ENCODE results near the gene ZDHHC14.

ZDHHC14 gene

DNA sequence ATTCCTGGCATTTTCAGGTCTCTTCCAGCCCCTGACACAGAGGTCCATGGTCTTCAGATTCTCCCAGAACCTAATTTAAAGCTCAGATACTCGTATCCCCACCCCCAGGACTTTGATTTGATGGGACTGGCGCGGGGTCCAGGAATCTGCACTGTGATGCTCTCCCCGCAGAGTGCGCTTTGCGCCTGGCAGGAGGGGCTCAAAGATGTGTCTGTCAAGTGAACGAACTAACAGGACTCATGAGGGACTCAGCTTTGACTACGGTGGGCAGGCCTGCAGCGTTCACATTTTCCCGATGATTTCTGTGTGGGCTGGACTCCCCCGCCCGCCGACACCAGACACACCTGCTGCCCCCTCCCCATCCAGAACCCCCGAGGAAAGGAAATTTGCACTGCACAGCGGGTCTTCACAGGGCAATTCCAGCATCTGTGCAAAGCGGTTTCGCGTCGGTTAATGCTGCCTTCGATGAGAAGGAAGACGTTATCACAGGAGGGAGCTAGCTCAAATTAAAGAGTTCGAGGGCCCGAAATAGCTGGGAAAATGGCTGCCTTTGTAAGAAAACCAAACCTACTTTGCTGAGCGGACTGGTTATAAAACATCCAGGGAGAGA lies 90.2 kb downstream of the ZDHHC14 start:
- DNase-seq, result no peak

DNA sequence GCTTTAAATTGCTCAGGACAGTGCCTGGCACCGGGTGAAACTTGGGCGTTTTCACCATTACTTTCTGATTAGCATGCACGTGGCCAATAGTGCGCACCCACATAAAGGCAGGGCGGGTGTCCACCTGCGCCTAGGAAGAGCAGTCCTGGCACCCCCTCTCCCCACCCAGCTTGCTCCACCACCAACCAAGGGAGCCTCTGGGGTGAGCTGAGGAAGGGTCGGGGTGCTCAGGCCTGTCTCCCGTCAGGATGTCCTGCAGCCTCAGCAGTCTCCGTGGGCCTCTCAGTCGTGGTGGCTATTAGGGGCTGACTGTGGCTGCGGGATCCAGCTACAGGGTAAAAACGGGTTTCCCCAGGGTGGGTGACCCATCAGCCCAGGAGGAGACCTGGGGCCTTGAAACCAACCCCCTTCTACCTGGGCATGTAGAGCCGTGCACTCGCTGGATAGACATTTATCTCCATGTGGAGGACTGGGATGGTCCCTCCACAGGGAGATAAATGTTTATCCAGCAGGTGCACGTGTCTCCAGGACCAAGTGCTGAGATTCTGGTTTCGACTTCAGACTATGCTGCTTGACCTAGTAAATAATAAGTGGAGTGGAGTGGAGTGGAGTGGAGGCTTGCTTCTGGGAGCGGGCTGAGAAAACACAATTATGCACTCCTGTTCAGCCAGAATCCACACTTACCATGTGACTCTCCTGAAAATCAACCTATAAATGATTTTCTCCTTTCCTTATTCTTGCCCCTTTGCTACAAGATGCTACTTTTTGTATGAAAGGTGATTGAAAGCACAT lies 91.1 kb downstream of the ZDHHC14 start:
- no peak for DNase-seq

DNA sequence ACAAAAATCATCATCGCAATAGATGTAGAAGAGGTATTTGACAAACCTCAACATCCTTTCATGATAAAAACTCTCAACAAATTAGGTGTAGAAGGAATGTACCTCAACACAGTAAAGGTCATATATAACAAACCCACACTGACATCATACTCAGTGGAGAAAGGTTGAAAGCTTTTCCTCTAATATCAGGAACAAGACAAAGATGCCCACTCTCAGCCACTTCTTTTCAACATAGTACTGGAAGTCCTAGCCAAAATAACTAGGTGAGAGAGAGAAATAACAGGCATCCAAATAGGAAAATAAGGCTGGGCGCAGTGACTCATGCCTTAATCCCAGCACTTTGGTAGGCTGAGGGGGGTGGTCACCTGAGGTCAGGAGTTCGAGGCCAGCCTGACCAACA lies 95.8 kb downstream of the ZDHHC14 start:
- no peak for DNase-seq

GRCh38 chr6:157478926-157479325 lies 97.9 kb downstream of the ZDHHC14 start:
- DNase-seq, result no peak

GRCh38 chr6:157479464-157480303 lies 98.7 kb downstream of the ZDHHC14 start:
- no peak for DNase-seq

- no peak for DNase-seq
These were observed 100.3 kb downstream of the ZDHHC14 start for GRCh38 chr6:157481189-157481864.

- no peak for DNase-seq
These were observed 100.9 kb downstream of the ZDHHC14 start for GRCh38 chr6:157481865-157482249.

DNA sequence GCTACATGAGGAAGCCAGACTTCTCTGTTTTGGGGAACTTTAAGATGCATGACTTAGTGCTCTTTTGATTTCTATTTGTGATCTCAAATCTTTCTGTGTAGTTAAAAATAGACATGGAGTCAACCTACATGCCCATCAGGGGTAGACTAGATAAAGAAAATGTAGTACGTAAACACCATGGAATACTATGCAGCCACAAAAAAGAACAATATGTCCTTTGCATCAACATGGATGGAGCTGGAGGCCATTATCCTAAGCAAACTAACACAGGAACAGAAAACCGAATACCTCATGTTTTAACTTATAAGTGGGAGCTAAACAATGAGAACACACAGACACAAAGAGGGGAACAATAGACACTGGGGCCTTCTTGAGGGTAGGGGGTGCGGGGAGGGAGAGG lies 102.8 kb downstream of the ZDHHC14 start:
- DNase-seq, result no peak

GRCh38 chr6:157484181-157484580 lies 103.2 kb downstream of the ZDHHC14 start:
- DNase-seq, result no peak

DNA sequence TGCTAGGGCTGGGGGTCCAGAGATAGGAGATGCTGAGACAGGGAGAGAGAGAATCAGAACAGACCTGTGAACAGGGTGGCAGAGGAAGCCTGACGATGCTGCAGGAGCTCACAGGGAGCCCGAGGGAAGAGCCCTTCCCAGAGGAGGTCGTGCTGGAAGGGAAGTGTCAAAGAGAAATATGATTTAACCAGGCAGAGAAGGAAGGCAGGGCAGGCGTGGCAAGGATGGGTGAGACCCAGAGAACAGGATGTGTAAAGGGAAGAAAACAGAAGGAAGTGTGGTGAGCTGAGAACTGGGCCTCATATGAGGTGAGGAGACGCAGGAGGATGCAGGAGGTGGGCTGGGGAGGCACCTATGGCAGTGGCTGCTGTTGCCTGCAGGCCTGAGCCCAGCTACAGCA lies 105.6 kb downstream of the ZDHHC14 start:
- DNase-seq, result no peak

DNA sequence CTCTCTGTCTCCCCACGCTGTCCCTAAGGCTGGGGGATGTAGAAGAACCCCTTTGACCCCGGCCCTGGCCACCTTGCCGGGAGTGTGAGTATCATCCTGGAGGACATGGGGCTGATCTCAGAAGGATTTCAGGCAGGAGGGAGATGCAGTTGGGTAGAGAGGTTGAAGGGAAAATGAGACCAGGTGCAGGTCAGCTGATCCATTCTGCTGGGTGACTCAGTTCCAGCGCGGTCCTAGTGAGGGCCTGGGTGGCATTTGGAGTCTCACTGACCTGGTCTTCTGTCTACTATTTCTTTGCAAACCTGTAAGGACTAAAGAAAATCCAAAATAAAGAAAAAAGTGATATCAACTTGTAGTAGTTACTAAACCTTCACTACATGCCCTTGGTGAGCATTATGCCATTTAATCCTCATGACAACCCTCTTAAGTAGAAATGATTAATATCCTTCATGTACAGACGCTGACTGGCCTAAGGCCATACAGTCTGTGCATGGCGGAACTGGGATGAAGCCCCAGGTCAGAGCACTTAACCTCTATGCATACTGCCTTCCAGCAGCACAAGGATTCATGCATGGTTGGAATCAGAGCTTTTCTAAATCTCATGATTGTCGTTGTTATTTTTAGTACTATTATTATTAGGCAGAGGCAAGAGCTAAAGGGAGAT lies 106.3 kb downstream of the ZDHHC14 start:
- DNase-seq, result no peak

DNA sequence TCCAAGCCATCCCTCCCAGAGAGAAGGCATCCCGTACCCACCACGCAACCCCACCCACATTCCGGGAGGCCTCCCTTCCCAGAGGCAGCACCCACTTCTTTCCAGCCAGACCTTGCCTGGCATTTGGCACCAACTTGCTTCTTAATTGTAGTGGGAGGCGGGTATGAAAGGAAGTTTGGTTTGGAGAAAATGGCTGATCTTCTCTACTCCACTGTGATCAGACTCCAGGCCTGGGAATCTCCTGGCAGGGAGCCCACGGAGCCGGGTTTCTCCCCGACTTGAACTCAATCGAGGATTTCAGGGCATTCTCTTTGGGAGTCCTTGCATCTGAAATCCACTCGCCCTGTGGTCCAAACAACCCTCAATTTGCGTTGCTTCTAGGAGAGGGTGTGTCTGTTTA lies 107.1 kb downstream of the ZDHHC14 start:
- no peak for DNase-seq

DNA sequence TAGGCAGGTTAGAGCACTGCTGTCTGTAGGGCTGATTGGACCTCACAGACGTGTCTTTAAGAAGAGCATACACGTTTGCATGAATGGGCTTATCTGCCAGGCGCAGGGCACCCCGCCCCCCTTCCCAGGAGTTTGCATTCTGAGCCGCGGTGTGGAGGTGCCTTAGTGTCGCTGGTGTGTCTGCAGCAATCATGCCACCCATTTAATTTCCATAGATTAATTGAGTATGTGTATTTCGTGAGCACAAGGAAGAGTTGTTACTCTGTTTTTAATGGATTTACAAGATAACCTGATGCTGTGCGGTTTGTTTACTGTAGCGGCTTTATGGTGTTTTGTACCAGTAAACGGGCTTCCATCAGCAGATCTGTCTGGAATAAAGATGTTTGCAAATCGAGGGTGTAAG lies 107.7 kb downstream of the ZDHHC14 start:
- no peak for DNase-seq

DNA sequence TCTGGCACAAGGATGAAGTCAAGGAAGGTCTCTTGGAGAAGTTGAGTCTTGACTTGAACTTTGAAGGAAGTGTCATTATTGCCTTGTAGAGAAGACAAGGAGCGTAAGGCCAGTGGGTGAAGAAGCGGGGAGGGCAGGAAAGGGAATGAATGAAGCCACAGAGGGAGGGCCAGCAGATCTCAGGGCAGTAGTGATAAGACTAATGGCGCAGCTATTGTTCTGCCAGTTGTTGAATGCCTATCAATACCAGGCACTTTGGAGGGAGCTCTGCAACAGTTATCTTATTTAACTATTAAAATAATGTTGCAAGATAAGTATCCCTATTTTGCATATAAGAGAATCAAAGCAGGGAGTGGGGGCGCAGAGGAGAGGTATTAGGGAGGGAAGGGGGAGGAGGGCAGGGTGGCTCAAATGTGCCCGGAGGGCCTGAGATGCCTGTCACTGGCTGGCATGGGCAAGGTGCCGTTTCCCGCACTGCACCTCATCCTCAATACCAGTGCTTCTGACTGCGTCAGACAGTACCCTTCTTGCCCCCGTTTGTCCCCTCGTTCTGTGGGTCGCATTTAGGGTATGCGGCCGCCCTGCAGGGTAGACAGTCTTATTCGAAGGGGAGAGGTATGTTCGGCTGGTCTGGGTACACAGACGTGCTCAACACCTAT lies 109.8 kb downstream of the ZDHHC14 start:
- no peak for DNase-seq

GRCh38 chr6:157491571-157492232 lies 110.7 kb downstream of the ZDHHC14 start:
- no peak for DNase-seq

DNA sequence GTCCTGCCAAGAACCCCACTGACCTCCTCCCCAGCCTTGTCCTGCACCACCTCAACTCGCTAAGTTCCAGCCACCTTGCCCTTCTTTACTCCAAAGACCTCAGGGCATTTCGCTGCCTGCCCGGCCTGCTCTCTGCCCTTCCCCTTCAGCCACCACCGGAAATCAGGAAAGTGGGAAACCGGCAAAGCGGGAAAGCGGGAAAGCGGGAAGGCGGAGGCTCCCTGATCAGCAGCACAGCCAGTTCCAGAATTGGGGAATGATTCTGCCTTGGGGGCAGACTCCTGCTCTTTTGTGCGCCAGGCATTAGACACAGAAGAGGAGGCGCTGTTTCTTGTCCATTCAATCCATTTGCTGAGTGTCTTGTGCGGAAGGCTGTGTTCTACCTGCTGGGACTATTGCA lies 111.3 kb downstream of the ZDHHC14 start:
- DNase-seq, result no peak

GRCh38 chr6:157492741-157493140 lies 111.8 kb downstream of the ZDHHC14 start:
- no peak for DNase-seq

- no peak for DNase-seq
These were observed 112.2 kb downstream of the ZDHHC14 start for GRCh38 chr6:157493173-157493572.

DNA sequence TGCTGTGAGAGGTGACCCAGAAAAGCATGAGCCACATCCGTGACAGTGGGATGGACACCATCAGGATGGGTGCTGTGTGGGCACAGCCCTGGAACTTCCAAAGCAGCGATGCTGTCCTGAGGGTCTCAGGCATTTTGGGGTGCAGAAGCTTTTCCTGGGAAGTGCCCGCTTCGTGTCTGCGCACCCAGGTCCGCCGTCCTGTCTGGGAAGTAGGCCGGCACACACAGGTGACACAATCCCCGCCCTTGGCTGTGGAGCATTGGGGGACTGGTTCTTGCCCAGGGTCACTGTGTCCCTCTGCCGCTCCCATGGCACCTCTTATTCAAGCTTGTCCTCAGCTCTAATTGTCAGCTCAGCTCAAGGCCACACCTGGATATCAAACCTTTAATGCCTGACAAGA lies 112.6 kb downstream of the ZDHHC14 start:
- DNase-seq, result no peak

DNA sequence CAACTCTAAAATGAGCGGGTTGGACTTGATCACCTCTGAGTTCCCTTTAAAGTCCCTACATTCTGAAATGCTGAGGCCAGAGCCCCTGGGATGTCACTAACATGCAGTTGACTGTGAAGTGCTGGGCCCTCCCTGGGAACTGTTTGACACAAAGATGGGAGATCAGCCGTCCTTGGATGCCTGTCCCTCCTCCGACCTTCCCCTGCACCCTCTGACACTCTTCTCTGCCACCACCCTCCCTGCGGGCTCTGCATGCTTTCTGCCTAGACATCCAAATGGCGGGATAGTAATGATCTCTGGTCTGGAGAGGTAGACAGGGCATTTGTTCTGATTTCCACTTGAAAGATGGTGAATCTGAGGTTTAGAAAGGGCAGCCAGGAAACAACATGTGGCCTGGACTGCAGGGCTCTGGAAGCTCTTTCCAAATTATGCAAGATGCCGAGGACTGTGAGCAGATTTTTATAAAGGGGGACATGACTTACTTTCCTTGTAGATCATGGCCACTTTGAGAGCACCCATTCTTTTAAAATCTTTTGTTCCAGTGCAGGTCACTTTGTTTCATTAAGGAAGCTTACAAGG lies 113.2 kb downstream of the ZDHHC14 start:
- DNase-seq, result no peak

DNA sequence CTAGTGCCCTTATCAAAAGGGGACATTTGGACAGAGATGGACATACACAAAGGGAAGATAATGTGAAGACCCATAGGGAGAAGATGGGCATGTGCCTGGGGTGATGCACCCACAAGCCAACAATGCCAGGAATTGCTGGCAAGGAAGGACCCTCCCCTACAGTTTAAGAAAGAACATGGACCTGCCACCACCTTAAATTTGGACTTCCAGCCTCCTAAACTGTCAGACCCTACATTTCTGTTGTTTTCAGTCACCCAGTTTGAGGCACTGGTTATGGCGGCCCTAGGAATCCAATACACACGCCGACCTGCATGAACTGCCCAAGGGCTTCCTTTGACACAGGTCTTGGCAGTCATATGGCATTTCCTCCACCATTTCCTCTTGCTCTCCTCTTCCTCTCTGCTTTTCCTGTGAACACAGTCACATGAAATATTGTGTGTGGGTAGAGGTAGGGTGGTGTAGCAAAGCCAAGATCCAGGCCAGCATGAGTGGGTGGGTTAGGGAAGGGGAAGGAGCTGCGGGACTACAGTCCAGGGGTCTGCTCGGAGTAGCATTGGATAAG lies 115.6 kb downstream of the ZDHHC14 start:
- no peak for DNase-seq
